HL-60/S4 treated with retinoic acid at 250 ng/mL for 4 days and 3 days (cell line): Measurements from ENCODE around the gene INHBB.
"Not testable (repeated sequence)": the region's sequence is repeated elsewhere in the genome, so short reads cannot be mapped to it uniquely, and the experiment has no call there.

ENCODE experiments used
- in situ Hi-C: fragments of 300-500 bp; cut with MboI; formaldehyde crosslinking; loops from 2 replicates; pipeline ENCODE4 v1.7.0; 2022; ENCODE audit warnings: low sequenced_read_pairs

INHBB gene

GRCh38 chr2:120315367-120316033 lies 30.4 kb upstream of the INHBB start:
- in situ Hi-C loops: no loop called here

- in situ Hi-C loops: no loop called here
These were observed 29.9 kb upstream of the INHBB start for GRCh38 chr2:120316071-120316470.

- in situ Hi-C loops: no loop called here
These were observed 29.3 kb upstream of the INHBB start for GRCh38 chr2:120316528-120317179.

DNA sequence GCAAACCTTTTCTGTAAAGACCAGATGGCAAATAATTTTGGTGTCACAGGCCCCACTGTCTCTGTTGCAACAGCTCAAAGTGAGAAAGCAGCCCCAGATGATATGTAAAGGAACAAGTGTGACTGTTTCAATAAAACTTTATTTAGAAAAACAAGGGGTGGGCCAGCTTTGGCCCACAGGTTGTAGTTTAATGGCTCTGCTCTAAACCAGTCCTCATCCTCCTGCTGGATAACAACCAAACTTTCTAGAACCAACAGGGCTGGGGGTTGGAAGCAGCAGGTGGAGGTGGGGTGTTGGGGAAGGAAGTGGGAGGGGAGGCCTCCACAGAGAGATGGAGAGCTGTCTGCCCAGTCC lies 28.8 kb upstream of the INHBB start:
- in situ Hi-C loops: no loop called here

DNA sequence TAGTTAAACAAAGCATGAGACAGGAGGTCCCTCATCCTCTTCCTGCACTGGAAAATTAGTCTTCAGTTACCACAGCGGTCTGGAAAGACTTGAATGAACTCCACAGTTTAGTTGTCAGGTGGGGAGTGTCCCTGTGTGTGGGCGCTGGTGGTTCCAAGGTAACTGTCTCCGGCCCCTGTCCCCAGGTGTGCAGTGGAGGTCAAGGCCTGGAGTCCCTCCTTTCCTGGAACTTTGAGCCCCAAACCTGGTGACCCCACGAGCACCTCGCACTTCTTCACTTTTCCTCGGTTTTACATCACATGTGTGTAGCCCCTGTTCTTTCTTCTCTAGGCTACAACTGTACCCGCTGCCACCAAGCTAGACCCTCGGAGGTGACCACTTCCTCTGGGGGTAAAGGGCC lies 28.0 kb upstream of the INHBB start:
- in situ Hi-C loops: no loop called here

DNA sequence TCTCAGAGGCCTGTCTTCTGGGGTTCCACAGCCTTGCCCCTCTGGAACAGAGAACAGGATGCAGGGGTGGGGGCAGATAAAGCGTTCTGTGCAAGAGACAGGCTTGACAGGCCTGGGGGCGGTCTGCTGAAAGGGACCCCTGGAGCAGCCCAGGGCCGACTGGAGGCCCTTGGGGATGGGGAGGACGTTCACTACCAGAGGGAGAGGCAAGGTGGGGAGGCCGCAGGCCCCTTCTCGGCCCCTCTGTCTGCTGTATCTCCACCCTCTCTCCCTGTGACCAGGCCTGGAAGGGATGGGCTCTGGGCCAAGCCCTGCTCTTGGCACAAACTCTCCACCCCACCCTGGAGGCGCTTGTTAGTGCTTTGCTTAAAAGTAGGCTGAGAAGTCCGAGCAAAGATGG lies 27.3 kb upstream of the INHBB start:
- in situ Hi-C loops: no loop called here

DNA sequence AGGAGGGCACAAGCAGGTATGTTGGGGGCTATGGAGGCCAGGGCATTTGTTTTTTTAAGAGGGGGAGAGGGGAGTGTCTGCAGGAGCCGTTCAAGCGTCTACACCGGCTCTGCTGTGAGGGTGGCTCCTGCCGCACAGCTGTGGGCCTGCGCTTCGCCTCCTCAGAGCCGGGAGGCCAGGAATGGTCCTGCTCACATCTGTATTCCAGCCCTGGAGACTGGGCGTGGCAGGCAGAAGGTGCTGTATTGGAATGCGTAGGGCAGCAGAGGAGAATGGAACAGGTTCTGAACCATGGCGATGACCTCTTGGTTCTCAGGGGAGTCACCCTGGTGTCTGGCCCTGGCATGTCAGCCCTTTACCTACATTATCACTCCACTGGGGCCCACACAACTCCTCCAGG lies 26.8 kb upstream of the INHBB start:
- in situ Hi-C loops: no loop called here

DNA sequence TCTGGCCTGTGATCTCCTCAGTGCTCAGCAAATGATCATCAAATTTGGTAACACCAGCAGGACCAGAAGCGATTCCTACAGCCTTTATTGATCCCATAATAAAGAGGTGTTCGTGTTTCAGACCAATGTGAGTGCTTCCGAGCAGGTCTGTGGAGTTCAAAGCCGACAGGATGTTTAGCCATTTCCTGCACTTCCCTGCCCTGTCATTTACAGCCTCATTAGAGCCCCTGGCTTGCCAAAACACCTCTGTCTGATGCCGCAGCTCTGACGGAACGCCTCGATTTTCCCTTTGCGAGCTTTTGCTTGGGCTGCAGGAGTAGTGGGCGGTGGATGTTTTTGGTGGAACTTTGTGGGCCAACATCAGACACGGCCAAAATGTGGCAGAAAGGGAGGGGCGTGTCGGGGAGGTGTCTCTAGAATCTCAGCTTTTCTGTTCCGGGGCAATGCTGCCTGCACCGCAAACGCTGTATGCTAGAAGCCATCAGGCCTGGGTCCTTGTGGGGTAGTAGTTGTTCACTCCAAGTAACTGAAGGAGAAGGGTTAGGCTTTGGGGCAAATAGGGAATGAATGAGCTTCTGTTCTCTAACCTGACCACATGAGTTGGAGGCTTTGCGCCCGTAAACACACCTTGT lies 26.1 kb upstream of the INHBB start:
- in situ Hi-C loops: no loop called here

- in situ Hi-C loops: no loop called here
These were observed 25.6 kb upstream of the INHBB start for GRCh38 chr2:120320318-120320851.

DNA sequence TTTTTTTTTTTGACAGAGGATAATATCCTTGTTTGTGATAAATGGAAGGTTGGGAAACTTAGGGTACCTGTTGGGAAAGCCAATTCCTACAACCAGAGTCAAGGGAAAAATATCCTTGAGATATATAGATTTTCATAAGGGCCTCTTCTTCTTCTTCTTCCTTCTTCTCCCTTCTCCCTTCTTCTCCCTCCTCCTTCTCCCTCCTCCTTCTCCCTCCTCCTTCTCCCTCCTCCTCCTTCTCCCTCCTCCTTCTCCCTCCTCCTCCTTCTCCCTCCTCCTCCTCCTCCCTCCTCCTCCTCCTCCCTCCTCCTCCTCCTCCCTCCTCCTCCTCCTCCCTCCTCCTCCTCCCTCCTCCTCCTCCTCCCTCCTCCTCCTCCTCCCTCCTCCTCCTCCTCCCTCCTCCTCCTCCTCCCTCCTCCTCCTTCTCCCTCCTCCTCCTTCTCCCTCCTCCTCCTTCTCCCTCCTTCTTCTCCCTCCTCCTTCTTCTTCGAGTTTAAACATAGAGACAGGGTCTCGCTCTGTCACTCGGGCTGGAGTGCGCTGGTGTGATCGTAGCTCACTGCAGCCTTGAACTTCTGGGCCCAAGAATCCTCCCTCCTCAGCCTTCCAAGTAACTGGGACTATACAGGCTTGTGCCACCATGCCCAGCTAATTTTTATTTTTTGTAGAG lies 24.9 kb upstream of the INHBB start:
- in situ Hi-C loops: not testable (repeated sequence)

DNA sequence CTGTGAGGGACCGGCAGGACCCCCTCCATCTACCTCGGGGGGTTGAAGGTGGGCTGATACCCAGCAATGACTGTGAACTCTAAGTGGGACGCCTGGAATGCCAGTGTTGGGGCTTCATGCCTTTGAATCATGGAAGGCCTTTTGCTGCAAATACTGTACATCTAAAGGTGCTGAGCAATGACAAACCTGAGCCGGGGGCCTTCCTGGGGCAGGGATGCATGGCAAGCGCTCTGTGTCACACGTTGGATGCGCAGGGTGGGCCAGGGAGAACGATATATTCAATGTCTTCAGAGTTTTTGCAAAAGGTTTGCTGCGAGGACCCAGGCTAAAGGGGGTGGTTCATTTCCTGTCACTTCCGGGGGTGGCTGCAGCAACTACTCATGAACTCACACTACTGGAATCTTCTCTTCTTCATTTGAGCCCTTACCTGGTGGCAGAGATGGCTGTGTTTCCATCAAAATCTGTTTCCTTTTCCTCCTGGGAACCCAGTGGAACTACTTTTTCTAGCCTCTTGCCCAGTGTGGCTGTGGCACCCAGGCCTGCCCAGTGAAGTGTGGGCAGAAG lies 24.1 kb upstream of the INHBB start:
- in situ Hi-C loops: no loop called here

- in situ Hi-C loops: no loop called here
These were observed 23.6 kb upstream of the INHBB start for GRCh38 chr2:120322329-120322728.

DNA sequence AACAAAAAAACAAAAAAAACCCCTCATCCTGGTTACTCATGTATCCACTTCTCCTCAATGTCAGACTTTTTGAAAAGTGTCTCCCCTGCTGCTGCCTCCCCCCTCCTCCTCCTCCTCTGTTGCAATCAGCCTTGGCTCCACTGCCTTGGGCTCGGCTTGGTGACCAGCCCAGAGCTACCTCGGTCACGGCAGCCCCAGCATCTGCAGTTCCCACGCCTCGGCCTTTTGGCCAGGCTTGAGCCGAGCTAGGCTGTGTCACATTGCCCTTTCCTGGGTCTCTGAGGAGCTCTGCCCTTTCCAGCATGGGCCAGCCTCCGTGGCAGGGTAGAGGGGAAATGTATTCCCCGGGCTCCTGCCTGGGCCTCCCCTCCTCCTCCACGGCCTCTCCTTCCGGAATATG lies 22.7 kb upstream of the INHBB start:
- in situ Hi-C loops: no loop called here

- in situ Hi-C loops: no loop called here
These were observed 22.0 kb upstream of the INHBB start for GRCh38 chr2:120323807-120324399.

DNA sequence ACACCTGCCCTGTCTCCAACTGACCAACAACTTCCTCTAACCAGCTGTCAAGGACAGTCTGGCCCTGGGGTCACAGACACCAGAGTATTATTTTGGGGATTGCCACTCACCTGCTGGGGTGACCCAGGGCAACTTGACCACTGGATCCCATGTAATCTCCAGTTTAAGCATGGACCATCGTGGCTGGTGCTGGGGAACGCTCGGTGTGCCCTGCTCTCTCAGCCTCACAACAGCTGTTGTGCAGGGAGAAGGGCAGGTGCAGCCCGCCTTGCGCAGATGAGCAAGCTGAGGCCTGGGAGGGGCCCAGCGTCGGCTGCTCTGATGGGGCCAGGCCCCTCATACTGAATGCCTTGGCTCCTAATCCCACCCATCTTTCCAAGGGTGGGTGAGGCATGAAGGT lies 21.0 kb upstream of the INHBB start:
- in situ Hi-C loops: no loop called here

DNA sequence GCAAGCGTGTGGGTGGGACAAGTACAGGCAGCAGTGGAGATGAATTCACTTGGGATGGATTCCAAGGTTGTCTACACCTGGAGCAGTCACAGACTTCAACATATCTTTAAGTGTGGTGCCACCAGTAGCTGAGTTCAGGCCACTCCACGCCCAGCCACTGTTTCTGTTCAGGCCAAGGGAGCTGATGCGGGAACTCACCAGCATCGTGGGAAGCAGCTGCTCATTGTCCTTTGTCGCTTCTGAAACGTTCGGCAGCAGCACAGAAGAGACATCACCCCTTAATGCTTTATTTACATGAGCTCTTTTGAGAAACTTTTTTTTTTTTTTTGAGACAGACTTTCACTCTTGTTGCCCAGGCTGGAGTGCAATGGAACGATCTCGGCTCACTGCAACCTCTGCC lies 19.9 kb upstream of the INHBB start:
- in situ Hi-C loops: no loop called here

DNA sequence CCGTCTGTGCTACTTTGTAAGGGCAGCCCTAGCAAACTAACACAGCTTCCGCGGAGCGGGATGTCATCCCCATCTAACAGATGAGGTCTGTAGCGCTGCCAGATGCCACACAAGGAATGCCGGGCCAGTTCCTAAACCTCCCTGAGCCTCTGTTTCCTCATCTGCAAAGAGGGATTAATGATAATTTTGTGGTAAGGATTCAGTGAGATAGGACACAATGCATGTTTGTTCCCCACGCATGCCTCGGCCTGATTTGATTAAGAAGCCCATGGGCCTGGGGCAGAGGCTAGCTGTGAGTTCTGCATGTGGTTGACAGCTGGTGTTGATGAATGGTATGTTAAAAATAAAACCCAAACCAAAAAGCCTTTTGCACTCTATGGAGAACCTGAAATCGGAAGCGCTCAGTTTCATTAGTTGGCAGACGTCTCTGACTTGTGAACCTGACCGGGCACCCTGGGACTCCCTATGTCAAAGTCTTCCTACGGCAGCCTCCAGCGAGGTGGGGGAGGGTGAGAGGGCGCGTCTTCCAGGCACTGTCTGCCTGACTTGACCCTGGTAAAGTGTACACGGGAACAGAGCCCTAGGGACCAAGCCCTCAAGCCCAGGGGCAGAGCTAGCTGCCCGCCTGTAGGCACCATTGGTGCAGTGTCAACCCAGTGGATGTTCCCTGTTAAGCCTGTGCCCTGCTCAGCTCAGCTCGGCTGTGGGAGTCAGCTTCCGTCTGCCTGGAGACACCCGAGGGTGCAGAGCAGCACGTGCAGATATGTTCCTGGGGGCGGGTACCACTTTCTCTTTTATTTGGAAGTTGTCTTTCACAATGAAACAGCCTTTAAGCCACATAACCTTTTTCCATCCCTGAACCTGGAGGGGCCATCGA lies 14.8 kb upstream of the INHBB start:
- in situ Hi-C loops: no loop called here

GRCh38 chr2:120331903-120332302 lies 14.0 kb upstream of the INHBB start:
- in situ Hi-C loops: no loop called here

- in situ Hi-C loops: no loop called here
These were observed 13.6 kb upstream of the INHBB start for GRCh38 chr2:120332384-120332783.

- in situ Hi-C loops: no loop called here
These were observed 11.9 kb upstream of the INHBB start for GRCh38 chr2:120334068-120334467.
